Hematopoietic multipotent progenitor cell (in vitro differentiated cells): ENCODE results near the gene GPR15. TPM values are rescaled to one million over a fixed set of nuclear protein-coding genes. Genes with fewer than 3 reads are reported as not detected.

Experiments used
- DNase-seq, 3 donors: peaks; one replicate each; pipeline ENCODE4 v3.0.0-alpha.2; 2011 to 2015; ENCODE audit warnings: low read depth in 2 of 3, low spot score in 2 of 3
- total RNA-seq: library from RNA; depleted of rRNA; stranded (reverse); fragments of >200 nt; gene quantifications from one replicate; pipeline ENCODE4 v1.2.3, GENCODE V29; 2012

The GPR15 gene
- total RNA-seq: not detected

- DNase-seq: no peak
These were observed at the start of gene GPR15 for GRCh38 chr3:98531622-98532274. Gene GPR15, plus strand, starts transcription at chr3:98531978. Its CDS starts 56 bp downstream, at chr3:98532034.

DNA sequence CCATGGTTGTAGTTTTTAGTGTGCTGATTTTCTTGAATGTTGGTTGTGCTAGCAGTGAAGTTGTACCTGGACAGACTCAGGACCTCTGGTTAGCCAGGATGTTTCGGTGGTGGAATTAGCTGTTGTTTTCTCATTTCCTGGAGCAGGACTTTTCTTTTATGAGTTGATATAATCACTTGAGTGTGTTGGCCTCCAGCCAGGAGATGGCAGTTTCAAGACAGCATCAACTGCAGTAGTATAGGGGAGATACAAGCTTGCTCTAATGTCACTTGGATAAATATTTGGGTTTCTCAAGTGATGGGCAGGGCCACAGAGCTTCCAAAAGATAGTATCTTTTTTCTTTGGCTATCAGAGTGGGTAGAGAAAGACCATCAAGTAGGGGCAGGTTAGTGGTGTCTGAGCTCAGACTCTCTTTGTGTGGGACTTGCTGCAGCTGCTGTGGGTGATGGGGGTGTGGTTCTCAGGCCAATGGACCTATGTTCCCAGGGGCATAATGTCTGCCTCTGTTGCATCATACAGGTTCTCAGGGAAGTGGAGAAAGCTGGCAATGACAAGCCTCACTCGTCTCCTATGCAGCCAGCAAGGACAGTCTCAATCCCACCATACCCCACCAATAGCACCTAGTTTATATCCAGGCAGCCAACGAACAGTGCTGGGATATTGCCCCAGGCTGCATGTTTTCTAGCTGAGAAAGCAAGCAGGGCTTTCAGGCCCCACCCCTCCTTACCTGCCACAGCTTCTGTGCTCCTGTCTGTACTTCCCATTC, 48.9 kb upstream of the GPR15 start:
- no peak for DNase-seq

DNA sequence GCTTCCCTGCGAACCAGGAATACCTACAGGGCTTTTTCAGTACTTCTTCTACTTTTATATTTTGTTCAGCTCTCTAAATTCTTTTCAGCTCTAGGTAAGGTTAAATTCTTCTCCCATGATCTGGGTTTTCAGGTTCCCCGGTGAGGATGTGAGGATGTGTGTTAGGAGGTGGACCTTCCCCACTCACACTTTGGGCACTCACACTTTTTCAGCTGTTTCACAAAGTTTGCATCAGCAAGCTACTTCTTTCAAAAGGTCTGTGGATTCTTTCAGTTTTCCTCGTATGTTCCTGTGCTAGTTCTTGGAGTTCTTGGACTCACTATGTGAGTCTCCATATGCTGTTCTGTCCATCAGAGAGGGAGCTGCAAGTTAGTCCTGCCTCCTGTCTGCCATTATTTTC, 48.2 kb upstream of the GPR15 start:
- DNase-seq: no peak

DNA sequence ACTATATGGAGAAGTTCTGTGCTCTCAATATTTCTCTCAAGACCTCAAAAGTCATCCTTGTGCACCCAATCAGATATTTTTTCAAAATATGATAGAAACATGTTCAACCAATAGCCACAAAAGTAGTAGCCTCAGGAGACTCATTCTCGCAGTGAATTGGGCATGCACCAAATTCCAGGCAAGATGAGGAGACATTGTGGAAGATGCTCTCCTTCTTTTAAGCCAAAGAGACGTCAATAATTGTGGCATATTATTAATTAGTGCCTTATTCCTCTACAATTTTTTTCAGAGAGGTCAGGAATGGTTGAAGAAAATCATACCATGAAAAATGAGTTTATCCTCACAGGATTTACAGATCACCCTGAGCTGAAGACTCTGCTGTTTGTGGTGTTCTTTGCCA, 34.4 kb upstream of the GPR15 start, which contains the start of gene OR5K2:
Gene OR5K2, plus strand, starts transcription at position 301 of the 400 bp plus-strand sequence. Its CDS starts 0 bp downstream, at position 301.
- no peak for DNase-seq

- DNase-seq: no peak
These were observed 31.8 kb upstream of the GPR15 start for GRCh38 chr3:98500019-98500418.

GRCh38 chr3:98501270-98501669, 30.5 kb upstream of the GPR15 start:
- DNase-seq: no peak

- DNase-seq: no peak
These were observed 29.8 kb upstream of the GPR15 start for GRCh38 chr3:98501863-98502576.

DNA sequence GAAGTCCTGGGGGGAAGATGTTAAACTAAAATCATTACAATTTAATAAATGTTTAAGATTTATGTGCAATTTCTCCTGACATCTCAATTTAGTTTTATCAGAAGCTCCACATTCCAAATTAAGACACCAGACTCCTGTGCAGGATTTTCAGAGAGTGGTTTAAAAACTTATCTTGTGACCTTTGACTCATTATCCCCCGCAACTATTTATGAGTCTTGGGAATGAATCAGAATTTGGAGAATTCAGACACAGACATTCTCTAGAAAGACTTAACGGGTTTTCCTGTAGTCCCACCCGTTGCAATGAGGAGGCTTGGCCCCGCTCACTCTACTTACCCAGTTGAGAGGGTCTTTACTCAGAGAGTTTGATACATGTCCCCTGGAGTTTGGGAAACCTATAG, 27.2 kb upstream of the GPR15 start:
- DNase-seq: no peak

DNA sequence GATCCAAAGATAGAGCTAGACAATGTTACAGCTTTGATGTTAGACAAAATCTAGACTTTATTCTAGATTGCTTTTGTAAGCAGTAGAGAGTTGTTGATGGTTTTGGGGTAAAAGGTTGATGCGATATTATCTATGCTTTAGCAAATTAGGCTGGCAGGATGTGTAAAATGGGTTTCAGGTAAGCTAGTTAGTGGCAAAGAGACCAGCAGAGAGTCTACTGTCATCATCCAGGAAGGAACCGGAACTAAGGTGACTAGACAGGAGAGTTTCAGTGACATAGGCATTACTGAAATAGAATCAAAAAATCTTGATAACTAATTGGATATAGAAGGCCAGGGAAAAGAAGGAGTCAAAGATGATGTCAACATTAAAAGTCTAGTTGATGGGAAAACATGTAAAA, 23.2 kb upstream of the GPR15 start:
- no peak for DNase-seq

DNA sequence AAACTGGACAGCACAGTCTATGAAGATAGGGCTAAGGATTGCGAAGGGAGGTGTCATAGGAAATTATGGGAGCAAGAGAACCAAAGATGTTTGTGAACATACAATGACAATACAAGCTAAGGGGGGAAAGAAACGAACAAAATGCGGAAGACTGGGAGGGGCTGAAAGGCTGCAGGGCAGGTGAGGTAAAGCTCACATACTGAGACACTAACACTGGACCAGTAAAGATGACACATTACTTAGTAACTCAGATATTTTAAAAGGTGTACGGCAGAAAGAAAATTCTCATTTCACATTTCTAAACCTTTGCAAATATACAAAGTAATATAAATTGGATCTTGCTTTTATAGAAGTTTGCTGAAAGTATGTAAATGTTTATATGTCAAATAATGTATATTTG, 19.2 kb upstream of the GPR15 start:
- no peak for DNase-seq

GRCh38 chr3:98513091-98513511, 18.7 kb upstream of the GPR15 start:
- no peak for DNase-seq

GRCh38 chr3:98513736-98514135, 18.0 kb upstream of the GPR15 start:
- no peak for DNase-seq

DNA sequence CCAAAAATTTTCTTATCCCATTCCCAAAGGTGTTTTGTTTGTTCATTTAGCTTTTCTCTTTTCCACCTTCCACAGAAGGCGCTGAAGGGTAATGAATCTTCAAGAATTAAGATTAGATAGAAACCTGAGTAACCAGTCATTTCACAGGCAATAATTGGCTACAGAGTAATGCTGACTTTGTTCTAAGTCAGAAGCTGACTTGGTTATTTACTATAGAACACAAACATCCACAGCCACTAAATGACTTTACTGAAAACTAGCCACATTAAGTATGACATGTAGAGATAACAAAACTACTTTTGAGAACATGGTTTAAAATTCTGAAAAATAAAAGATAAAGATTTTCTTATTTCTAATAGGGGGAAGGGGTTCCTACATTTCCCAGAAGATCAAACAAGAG, 16.8 kb upstream of the GPR15 start:
- DNase-seq: no peak

DNA sequence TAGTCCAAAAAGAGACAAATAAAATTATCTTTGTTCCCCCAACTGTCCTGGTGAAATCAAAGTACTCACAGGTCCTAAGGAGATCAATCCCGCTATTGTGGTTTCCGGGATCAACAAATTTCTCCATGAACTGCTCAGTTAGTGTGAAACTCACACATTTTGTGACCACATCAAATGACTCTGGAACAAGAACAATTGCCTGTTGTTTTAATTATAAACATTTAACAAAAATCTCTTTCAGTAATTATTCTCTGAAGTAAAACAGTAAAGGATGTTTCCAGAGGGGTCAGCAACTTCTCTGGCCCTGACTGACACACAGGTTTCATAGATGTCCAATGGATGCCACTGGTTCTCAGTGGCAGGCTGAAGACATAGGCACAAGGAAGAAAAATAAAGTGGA, 13.0 kb upstream of the GPR15 start:
- no peak for DNase-seq

DNA sequence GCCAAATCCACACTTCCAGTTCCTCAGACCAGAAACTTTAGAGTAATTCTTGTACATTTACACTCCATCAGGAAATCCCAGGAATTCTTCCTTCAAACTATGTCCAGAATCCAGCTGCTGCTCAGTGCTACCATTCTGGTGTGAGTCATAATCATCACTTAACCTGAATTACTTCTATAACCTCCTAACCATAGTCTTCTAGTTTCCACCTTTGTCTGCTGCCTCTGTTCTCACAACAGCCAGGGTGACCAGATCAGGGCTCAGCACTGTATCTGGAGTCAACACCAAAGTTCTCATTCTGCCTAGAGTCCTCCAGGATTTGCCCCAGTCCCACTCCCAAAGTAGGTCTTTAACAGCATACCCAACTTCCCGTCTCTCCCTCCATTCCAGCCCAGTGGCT, 12.4 kb upstream of the GPR15 start:
- DNase-seq: no peak

GRCh38 chr3:98521897-98522543, 9.8 kb upstream of the GPR15 start:
- DNase-seq: peak; percentile 19 to 62 (median 51)

- DNase-seq: peak; percentile 83 to 97 (median 94)
These were observed 9.1 kb upstream of the GPR15 start, which contains the start of gene CLDND1 for GRCh38 chr3:98522544-98523281. Gene CLDND1, minus strand, starts transcription at chr3:98522902. Its CDS starts 1,478 bp downstream, at chr3:98521424.

- DNase-seq: no peak
These were observed 6.3 kb upstream of the GPR15 start for GRCh38 chr3:98525494-98525893.

DNA sequence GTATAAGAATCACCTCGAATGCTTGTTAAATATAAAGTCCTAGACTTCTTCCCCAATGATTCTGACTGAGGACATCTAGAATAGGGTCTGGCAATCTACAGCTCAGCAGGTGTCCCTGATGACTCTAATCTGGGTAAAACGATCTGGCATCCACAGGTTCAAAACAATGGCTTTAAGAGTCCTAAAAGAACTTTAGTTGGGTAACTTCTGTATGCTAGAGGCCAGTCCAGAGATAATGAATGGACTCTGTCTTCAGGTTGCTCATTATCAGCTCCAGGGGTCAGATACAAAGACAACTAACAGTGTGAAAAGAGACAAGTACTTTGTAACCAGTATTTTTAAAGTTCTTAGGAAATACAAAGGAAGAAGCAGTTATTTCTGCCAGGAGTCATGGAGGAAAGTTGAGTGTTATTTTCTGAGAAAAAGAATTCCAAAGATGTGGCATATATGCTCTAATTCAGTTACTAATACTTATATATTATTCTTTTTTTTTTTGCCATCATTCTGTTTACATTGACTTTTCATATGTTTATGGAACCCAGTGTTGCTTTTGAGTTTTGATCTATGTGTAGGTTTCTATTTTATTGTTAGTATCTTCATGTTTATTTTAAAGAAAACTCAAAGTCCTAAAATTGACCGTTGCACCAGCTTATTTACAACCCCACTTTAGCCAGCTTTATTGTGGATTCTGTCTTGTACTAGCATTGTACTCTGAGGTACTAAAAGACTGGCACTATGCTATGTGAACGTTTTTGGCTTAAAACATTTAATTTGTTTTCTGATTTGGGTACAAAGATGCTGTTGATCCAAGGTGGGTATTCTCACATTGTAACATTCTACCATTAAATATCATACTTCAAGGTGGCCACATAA, 3.1 kb upstream of the GPR15 start:
- no peak for DNase-seq
